Stimulated activated CD8-positive, alpha-beta memory T cell treated with anti-CD3 and anti-CD28 coated beads, Interleukin-4, amount 100 ng/mL, for 24 hours (primary cell): ENCODE results near the gene CD3D.

Experiments used
- DNase-seq: peaks from one replicate; pipeline ENCODE4 v3.0.0-alpha.2; 2020; ENCODE audit warnings: low read depth

The CD3D gene

GRCh38 chr11:118342503-118343161 is at the start of gene CD3D:
CD3D (minus strand) TSS chr11:118342705; CDS start chr11:118342607, 98 bp downstream.
- DNase-seq: peak; percentile 41

- DNase-seq: no peak
Measured at GRCh38 chr11:118383657-118384056, 41.2 kb upstream of the CD3D start.

GRCh38 chr11:118382954-118383353 is 40.4 kb upstream of the CD3D start:
- DNase-seq: no peak

- no peak for DNase-seq
Measured at GRCh38 chr11:118380571-118380970, 38.1 kb upstream of the CD3D start.

GRCh38 chr11:118379497-118379896 is 37.0 kb upstream of the CD3D start:
- no peak for DNase-seq

GRCh38 chr11:118375978-118376377 is 33.5 kb upstream of the CD3D start:
- no peak for DNase-seq

- DNase-seq: no peak
Measured at GRCh38 chr11:118374729-118375128, 32.2 kb upstream of the CD3D start.

- no peak for DNase-seq
Measured at GRCh38 chr11:118373871-118374270, 31.4 kb upstream of the CD3D start.

- DNase-seq: no peak
Measured at GRCh38 chr11:118373263-118373662, 30.8 kb upstream of the CD3D start.

- no peak for DNase-seq
Measured at GRCh38 chr11:118370774-118371173, 28.3 kb upstream of the CD3D start.

GRCh38 chr11:118366287-118366686 is 23.8 kb upstream of the CD3D start:
- no peak for DNase-seq

- DNase-seq: no peak
Measured at GRCh38 chr11:118364956-118365615, 22.6 kb upstream of the CD3D start.

GRCh38 chr11:118359295-118359958 is 16.9 kb upstream of the CD3D start, which contains the start of gene UBE4A:
UBE4A (plus strand) TSS chr11:118359600; CDS start chr11:118365081, 5,481 bp downstream.
- peak; percentile 97 for DNase-seq

GRCh38 chr11:118358071-118358470 is 15.6 kb upstream of the CD3D start:
- DNase-seq: no peak

GRCh38 chr11:118353084-118353710 is 10.7 kb upstream of the CD3D start:
- no peak for DNase-seq

- no peak for DNase-seq
Measured at GRCh38 chr11:118349475-118349874, 7.0 kb upstream of the CD3D start.

GRCh38 chr11:118343981-118344515 is 1.5 kb upstream of the CD3D start, which contains the start of gene CD3G:
CD3G (plus strand) TSS chr11:118344344; CDS start chr11:118344424, 80 bp downstream.
- DNase-seq: peak; percentile 48

- no peak for DNase-seq
Measured at GRCh38 chr11:118343248-118343647, 743 bp upstream of the CD3D start.

- DNase-seq: no peak
Measured at GRCh38 chr11:118341815-118342489, 553 bp downstream of the CD3D start.

- DNase-seq: no peak
Measured at GRCh38 chr11:118341261-118341660, 1.2 kb downstream of the CD3D start.

- no peak for DNase-seq
Measured at GRCh38 chr11:118340449-118340848, 2.1 kb downstream of the CD3D start.
